GM12875 (cell line): Measurements from ENCODE around the gene ZCWPW2.

ENCODE experiments used
- H3K4me3 ChIP-seq: one replicate; pipeline ENCODE4 v1.5.1; 2011; ENCODE audit warnings: low read depth, low read length, control low read depth
- CTCF ChIP-seq: IDR thresholded peaks from 2 replicates; pipeline ENCODE4 v1.5.1; 2011; ENCODE audit warnings: low read depth, mild to moderate bottlenecking, control low read depth, inconsistent platforms, low read length, moderate library complexity, borderline replicate concordance; ENCODE audit not compliant: insufficient read depth

Gene ZCWPW2

GRCh38 chr3:28334552-28334951 is 14.0 kb upstream of the ZCWPW2 start:
- no peak for TF ChIP-seq CTCF

GRCh38 chr3:28335246-28335645 is 13.3 kb upstream of the ZCWPW2 start:
- no peak overlapping the region for H3K4me3 ChIP-seq
- TF ChIP-seq CTCF: no peak

More at GRCh38 chr3:28334552-28334951, 14.0 kb upstream of the ZCWPW2 start:
- H3K4me3 ChIP-seq: no peak overlapping the region

- TF ChIP-seq CTCF: no peak
- no peak overlapping the region for H3K4me3 ChIP-seq
Measured at GRCh38 chr3:28337230-28337629, 11.3 kb upstream of the ZCWPW2 start.

- TF ChIP-seq CTCF: no peak
- no peak overlapping the region for H3K4me3 ChIP-seq
Measured at GRCh38 chr3:28343144-28343543, 5.4 kb upstream of the ZCWPW2 start.

GRCh38 chr3:28345690-28346089 is 2.8 kb upstream of the ZCWPW2 start:
- TF ChIP-seq CTCF: no peak
- no peak overlapping the region for H3K4me3 ChIP-seq

GRCh38 chr3:28347374-28348264 is 902 bp upstream of the ZCWPW2 start:
- no peak for TF ChIP-seq CTCF

GRCh38 chr3:28348265-28348628 is 274 bp upstream of the ZCWPW2 start:
- no peak for TF ChIP-seq CTCF
- H3K4me3 ChIP-seq: peak overlapping the region; percentile 96

More at GRCh38 chr3:28347374-28348264, 902 bp upstream of the ZCWPW2 start:
- peak overlapping the region; percentile 96 for H3K4me3 ChIP-seq
